Stimulated activated CD4-positive, alpha-beta T cell treated with anti-CD3 and anti-CD28 coated beads, Interleukin-12 subunit alpha, Interleukin-12 subunit beta, amount 100 ng/mL, for 24 hours (primary cell): ENCODE results near the gene APP.
"Not testable (repeated sequence)": the region's sequence is repeated elsewhere in the genome, so short reads cannot be mapped to it uniquely, and the experiment has no call there.

Experiments
- DNase-seq, 2 experiments: peaks; one replicate each; pipeline ENCODE4 v3.0.0-alpha.2; 2020; ENCODE audit warnings: low read depth in 2 of 2

The APP gene

DNA sequence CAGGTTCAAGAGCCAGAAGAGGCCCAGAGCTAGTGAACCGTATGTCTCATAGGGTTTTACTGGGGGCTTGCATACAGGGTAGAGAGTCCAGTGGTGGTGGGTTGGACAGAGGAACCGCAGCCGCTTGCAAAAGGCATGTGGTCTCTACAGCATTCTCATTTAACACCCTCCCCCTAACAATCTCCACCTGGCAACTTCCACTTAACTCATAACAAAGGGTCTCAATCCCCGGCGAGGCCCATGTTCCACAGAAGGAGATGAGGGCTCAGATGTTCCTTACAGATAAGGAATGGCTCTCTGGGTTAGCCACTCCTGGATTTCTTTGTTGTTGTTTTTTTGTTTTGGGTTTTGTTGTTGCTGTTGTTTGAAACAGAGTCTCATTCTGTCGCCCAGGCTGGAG lies 106.1 kb downstream of the APP start:
- DNase-seq: no peak

DNA sequence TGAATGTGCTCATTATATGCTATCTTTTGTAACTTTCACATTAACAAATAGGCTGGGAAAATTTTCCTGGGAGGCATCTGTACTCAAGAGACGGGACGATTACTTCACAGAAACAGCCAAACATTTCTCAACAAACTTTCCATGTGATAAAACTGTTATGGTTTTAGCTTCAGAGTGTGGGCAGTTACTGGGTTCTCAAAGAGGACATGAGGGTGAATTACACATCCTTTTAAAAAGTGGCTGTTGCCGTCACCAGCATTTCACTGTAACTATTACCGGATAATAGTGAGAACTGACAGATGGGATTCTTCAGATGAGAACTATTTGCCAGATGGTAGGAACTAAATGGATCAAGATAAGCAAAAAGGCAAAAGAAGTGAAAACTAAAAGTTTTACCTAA lies 109.1 kb downstream of the APP start:
- DNase-seq: no peak

DNA sequence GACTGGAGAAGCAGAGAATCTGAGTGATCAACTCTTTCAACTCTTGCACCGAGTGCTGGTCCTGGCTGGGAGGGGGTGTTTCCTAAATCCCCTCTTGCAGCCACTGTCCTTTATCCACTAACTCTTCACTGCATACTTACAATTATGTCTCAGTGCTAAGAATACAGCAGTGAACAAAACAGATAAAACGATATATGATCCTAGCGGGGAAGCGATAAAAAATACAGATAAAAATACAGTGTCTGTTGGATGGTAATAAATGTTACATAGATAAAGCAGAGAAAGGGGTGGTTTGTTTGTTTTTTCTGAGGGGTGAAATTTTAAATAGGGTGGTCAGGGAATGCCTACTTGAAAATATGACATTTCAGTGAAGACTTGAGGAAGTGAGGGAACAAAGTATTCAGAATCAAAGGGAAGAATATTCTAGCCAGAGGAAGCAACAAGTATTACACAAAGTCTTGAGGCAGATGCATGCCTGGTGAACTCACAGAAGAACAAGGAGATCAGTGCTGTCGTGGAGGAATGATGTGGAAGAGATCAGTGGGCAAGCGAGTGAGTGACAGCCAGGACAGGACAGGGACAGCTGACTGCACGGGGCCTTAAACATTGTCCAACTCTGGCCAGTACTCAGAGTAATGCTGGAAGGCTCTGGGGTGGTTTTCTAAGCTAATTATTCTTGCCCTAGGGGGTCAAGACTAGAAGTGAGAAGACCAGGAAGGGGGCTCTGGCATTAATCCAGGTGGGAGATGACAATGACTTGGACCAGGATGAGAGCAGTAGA lies 110.0 kb downstream of the APP start:
- DNase-seq: no peak

DNA sequence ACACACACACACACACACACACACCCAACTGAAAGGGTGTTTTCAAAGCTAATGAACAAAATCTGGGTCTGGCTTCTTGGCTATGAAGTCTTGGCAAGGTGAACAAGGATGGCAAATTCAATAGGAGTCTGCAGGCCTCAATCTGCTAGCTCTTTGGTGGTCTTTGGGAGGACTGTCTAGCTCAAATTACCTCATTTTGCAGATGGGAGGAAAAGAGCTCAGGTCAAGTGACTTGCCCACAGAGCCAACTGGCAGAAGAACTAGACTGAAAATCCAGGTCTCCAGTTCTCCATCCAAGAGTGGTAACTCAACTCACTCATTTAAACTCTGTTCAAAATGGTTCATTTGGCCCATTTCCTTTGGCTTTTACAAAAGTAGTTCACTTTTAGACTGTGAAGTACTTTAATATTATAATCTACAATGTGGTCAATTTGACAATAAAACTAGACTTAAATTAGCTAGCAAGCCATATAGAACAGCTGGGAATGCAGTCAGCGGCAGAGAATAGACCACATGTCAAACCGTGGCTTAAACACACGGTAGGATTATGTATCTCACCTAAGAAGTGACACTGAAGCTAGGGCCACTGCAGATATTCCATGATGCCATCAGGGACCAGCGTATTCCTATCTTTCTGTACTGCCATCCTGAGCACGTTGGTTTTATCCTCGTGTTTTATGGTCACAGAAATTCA lies 112.9 kb downstream of the APP start:
- DNase-seq: no peak

DNA sequence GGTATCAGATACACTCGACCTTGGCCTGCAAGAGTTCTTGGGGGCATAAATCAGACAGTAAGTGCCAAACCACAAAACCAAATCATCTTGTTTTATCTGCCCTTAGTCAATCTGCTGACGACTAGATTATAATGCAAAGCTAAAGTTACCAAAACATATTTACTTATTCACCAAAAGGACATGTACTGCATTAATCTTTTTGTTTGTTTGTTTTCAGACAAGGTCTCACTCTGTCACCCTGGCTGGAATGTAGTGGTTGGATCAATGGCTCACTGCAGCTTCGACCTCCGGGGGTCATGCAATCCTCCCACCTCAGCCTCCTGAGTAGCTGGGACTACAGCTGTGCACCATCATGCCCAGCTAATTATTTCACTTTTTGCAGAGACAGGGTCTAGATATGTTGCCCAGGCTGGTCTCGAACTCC lies 114.7 kb downstream of the APP start:
- DNase-seq: no peak

DNA sequence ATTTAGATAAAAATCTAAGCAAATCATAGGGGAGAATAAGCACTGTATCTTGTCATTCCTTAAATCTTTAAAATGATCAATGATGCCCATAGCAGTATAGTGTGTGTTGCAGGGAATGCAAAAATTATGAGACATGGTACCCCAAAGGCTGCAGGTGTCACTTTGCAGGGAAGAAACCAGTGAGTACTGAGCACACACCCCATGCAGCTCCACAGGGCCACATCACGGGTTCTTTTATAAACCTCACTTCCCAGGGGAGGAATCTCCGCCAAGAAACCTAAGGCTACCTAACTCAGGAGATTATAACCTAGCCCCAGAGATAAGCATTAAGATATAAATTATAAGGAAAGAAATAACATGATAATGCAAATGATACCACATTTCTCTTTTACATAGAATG lies 115.6 kb downstream of the APP start:
- no peak for DNase-seq

DNA sequence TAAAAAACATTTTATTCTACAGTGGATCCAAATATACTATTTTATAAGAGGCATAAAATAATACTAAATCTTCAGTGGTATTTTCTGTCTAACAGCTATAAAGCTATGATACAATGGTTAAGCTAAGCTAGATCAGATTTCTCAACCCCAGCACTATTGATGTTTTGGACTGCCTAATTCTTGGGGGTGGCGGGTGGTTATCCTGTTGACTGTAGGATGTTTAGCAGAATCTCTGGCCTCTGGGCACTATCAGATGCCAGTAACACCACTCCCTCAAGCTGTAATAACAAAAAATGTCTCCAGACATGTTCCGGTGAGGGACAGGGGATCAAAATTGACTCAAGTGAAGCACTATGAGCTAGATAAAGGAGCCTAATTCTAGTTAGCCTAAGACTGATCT lies 118.5 kb downstream of the APP start:
- DNase-seq: no peak

DNA sequence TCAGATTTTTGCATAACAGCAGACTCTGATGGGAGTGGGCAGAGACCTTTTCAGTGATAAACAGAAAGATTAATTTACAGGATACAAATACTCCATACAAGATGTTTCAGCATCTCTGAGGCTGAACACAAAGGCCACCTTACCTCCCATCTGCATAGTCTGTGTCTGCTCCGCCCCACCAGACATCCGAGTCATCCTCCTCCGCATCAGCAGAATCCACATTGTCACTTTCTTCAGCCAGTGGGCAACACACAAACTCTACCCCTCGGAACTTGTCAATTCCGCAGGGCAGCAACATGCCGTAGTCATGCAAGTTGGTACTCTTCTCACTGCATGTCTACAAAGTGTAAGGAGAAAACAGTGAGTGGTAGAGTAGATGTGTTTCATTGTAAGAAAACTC lies 119.7 kb downstream of the APP start:
- no peak for DNase-seq

DNA sequence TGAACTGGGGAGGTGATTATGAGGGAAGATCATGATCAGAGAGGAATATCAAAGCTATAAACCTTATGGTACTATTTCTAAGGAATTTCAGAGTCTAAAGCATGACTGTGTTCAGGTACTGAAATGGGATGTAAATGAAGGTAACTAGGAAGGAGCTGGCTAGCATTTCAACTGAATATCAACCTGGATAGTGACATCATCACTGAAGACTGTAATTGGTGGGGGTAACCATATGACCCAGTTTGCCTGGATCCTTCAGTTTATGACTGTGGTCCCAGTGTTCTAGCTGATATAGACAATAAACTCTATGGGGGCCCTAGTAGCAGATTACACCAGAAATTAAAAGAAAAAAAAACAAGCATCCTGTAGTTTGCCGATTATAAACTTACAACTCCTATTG lies 120.8 kb downstream of the APP start:
- DNase-seq: no peak

DNA sequence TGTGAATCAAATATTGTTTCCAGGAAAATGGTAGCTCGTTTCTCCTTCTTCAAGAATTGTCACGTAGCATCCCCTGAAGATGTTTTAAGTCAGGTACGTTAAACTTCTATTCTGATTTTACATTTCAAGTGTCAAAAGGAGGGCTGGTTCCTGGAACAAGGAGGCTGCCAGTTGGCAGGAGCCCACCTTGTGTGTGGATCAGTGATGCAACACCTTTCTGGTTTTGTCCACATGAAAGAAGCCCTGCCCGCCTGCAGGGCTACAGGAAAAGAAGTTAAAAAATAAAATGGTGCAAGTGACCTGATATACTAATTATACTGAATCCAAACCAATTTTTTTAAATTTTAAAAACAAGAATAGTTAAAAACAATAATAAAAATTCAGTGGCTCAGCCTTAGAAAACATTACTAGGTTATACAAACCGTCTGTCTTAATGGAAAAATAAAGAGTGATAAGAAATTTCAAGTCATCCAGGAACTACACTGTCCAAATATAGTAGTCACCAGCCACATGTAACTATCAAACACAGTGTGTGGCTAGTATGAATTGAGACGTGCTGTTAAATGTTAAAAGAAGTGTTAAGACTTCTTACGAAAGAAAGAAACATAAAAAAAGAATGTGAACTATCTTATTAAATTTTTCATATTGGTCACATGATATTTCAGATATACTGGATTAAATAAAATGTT lies 123.1 kb downstream of the APP start:
- no peak for DNase-seq

DNA sequence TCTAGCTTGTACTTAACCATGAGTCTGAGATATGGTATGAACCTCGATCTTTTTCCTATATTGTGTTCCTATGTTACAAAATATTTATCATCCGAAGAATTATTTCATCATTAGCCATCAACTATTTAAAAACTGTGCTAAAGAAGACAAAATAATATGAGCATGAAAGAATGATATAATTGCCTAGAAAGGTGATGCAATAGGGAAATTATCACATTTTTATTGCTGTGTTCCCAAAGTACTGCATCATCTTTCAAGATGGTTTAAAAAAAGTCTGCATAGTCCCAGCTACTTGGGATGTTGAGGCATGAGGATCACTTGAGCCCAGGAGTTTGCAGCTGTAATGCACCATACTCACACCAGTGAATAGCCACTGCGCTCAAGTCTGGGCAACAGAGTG lies 126.7 kb downstream of the APP start:
- DNase-seq: no peak

DNA sequence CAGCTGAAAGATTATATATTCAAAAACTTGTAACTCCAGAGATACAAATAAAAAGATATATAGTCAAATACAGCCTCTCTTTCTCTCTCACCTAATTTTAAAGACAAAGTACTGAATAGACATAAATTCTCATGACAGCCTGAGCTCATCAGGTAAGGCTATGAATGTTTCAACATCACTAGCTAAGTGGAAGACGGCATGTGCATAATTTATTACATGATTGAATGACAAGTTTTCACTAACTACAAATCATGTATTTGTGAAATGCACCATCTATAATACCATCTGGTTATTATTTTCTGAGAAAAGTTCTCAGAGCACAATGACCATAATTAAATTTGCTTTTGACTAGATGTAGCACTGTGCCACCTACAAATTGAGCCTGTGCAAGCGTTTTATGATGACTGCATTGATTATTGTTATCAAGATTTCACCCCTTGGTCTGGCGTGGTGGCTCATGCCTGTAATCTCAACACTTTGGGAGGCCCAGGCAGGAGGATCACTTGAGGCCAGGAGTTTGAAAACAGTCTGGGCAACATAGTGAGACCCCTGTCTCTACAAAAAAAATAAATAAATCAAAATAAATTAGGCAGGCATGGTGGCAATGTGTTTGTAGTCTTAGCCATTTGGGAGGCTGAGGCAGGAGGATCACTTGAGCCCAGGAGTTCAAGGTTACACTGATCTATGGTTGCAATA lies 128.2 kb downstream of the APP start:
- DNase-seq: no peak

DNA sequence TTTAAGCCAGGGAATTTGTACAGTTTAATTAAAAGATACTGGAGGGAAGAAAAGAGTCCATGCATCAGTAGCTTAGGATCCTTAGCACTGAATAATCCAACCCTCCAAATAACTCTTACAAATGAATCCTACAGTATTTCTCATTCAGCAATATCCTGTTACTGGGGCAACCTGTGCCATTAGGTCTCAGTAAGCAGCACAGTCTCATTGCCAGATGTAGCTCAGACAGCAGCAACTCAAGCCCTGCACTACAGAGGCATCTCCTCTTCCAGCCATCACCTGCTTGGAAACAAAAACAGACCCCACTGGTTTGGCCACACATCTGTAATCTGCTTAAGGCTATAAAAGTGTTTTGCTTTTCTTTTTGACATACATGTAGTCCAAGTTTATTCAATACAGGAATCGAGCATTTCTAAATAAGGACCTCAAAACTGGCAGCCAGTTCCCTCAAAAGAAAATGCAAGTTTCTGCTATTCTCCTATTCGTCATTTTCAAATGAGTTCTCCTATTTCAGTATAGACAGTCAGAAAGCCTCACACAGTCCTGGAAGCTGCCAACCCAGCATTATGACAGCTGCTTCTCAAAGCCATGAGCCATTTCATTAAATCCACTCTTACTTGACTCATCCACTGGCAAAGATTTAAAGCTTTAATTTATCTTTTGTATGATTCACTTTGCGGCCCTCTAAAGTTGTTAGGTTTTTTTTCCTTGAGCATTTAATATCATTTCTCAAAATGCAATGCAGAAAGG lies 129.0 kb downstream of the APP start:
- DNase-seq: no peak

DNA sequence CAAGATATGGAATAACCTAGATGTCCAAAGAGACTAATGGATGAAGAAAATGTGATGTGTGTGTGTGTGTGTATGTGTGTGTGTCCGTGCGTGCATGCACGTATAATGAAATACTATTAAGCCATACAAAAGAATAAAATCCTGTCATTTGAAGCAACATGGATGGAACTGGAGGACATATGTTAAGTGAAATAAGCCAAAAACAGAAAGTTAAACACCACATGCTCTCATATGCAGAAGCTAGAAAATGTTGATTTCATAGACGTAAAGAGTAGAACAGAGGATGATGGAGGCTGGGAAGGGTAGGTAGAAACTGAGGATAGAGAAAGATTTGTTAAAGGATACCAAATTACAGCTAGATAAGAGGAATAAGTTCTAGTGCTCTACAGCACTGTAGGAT lies 133.7 kb downstream of the APP start:
- DNase-seq: no peak

DNA sequence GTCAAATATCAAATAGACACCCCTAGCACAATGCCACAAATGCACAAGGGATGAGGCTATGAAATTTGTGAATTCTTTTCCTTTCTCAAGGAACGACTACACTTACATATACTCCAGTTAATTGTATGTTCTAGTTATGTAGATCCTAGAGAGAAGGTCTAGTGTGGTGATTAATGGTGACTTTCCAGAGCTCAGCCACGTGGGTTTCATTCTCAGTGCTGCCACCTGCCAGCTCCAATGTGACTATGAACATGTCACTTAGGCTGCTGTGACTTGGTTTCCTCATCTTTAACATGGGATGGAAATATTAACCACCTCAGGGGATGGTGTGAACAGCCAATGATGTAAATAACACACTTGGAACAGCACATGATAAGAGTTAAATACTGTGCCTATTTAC lies 138.3 kb downstream of the APP start:
- no peak for DNase-seq

DNA sequence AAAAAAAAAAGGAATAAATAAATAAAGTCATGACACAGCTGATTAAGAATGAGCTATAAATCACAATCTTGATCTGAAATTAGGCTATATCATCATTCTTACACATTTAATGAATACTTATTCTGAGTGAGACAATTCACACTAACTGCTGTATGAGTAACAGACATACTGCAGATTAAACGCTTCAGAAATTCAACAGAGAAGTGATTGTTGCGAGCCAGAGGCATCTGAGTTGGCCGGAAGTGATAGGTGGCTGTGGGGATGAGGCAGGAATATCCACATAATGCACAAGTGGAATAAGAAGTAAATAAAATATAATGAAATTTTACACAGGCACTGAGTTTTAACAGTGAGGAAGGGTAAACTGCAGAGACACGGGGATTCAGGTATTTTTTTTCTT lies 142.4 kb downstream of the APP start:
- no peak for DNase-seq

DNA sequence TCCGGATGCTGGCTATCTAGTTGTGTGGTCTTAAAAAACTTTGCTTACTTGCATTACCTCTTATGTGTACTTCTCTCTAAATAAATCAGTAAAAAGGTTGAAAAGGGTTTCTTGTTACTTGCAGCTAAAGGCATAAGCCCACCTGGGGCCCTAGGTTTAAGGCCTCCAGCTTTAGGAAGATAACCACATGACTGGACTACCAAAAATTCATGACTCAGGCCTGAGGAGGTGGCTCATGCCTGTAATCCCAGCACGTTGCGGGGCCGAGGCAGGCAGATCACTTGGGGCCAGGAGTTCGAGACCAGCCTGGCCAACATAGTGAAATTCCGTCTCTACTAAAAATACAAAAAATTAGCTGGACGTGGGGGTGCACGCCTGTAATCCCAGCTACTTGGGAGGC lies 142.9 kb downstream of the APP start:
- no peak for DNase-seq

DNA sequence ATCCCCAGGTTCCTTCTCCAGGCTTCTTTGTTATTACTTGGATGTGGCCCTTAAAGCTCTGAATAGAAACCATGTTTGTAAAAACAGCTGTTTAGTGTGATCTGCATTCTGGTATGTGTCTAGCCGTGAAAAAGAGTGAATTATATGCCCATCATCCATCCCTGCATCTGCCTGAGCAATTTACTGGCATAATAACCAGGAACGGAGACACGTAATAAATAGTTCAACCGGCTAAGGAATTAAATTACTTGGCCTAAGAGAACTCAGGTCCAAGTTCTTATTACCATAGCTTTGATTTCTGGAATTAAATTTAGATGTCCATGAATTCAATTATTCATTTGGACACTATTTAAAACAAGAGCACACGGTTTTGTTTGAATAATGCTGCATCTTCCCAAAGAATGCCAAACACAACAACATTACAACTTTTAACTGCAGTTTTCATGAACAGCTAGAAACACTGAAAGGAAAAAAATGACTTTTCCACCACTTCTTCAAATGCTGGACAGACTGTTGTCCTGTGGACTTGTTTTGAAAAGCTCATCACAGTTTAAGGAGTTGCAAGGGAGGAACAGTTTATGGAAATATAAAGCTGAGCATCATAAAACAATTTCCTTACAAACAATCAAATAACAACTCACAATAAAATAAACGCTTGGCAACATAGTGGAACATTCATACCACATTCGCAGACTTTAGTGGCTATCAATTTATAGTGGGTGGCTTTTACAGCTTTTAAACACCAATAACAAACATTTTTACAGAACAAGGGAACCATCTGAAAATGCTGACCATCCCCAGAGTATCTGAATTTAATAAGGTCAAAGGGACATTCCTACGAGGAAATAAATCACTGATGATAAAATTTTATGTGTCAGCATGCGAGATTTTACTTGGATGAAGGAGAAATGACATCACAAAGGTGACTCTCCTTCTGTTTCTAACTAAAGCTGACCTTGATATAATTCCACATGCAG lies 144.7 kb downstream of the APP start:
- no peak for DNase-seq

DNA sequence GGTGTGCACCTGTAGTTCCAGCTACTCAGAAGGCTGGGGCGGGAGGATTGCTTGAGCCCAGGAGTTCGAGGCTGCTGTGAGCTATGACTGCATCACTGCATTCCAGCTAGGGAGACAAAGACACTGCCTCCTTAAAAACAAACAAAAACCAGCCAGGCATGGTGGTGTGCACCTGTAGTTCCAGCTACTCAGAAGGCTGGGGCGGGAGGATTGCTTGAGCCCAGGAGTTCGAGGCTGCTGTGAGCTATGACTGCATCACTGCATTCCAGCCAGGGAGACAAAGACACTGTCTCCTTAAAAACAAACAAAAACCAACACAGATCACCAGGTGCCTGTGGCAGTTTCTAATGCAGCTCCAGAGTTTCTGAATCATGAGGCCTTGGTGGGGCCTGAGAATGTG lies 147.2 kb downstream of the APP start:
- not testable (repeated sequence) for DNase-seq

DNA sequence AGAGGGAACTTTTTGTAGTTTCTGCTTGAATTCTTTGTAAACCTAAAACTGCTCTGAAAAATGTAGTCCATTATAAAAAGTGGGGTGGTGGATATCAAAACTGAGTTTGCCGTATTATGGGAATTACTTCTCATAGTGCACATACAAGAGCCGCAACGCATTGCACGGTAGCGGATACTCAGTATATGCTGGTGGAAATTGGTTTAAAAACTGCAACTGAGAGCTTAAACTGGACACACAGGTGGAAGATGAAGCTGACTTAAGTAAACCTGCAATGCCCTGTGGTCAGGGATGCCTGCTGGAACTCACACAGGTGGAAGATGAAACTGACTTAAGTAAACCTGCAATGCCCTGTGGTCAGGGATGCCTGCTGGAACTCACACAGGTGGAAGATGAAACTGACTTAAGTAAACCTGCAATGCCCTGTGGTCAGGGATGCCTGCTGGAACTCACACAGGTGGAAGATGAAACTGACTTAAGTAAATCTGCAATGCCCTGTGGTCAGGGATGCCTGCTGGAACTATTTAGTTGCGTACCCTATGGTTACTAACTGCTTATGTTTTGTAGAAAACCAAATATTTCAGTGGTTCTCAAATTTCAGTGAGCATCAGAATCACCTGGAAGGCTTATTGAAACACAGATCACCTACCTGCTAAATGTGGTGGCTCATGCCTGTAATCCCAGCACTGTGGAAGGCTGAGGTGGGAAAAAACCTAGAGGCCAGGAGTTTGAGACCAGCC lies 147.8 kb downstream of the APP start:
- not testable (repeated sequence) for DNase-seq
